IMR-90 (cell line): ENCODE measurements around the gene ZNF408. TPM values are rescaled to one million over a fixed set of nuclear protein-coding genes. Genes with fewer than 3 reads are reported as not detected.

Experiments used
- ATAC-seq: fragments of 200-7000 bp; cut with Tn5 transposase; 2 replicates; pipeline ENCODE4 v1.9.1; 2020; ENCODE audit warnings: low read depth, mild to moderate bottlenecking, moderate library complexity
- BruUV-seq: library from RNA; stranded (reverse); fragments of 400-500 nt; replicated peaks from 2 replicates; lab custom pipeline; 2021; lab: Mats Ljungman, UMichigan
- CTCF ChIA-PET: fragments of 300-600 bp; formaldehyde crosslinking; extraction: SDS; loops from one replicate; lab custom pipeline; 2021; ENCODE audit warnings: antibody characterized with exemption; lab: Yijun Ruan, JAX
- POLR2A ChIA-PET: fragments of 300-600 bp; sonication (Branson Sonifier 250); formaldehyde crosslinking; loops from one replicate; lab custom pipeline; 2022; ENCODE audit warnings: antibody characterized with exemption; ENCODE audit not compliant: unreplicated experiment; lab: Charles Lee
- DNase-seq: peaks from one replicate; pipeline ENCODE4 v3.0.0; 2013
- H2AFZ ChIP-seq: replicated peaks from 2 replicates; pipeline ENCODE3; 2013; ENCODE audit warnings: low read length, mild to moderate bottlenecking; ENCODE audit not compliant: poor library complexity
- H2AK5ac ChIP-seq: 2 replicates; pipeline ENCODE4 v1.6.1; 2013; ENCODE audit warnings: low read depth, low read length, inconsistent platforms
- H2AK9ac ChIP-seq: replicated peaks from 2 replicates; pipeline ENCODE3; 2013; ENCODE audit warnings: mild to moderate bottlenecking, low read depth, low read length, moderate library complexity; ENCODE audit not compliant: poor library complexity
- H2BK120ac ChIP-seq: 2 replicates; pipeline ENCODE4 v1.6.1; 2013; ENCODE audit warnings: low read depth, low read length, inconsistent platforms
- H2BK15ac ChIP-seq: 3 replicates; pipeline ENCODE4 v1.6.1; 2013; ENCODE audit warnings: low read depth, low read length, inconsistent platforms
- H2BK20ac ChIP-seq: 2 replicates; pipeline ENCODE4 v1.6.1; 2013; ENCODE audit warnings: low read depth, mild to moderate bottlenecking, inconsistent platforms, low read length, moderate library complexity
- H2BK5ac ChIP-seq: 2 replicates; pipeline ENCODE4 v1.6.1; 2013; ENCODE audit warnings: mild to moderate bottlenecking, low read depth, low read length, inconsistent platforms; ENCODE audit not compliant: poor library complexity, severe bottlenecking
- H3K14ac ChIP-seq: replicated peaks from 2 replicates; pipeline ENCODE4 v1.6.1; 2013; ENCODE audit warnings: low read depth, low read length, inconsistent platforms
- H3K18ac ChIP-seq: 2 replicates; pipeline ENCODE4 v1.6.1; 2013; ENCODE audit warnings: low read depth, low read length, control low read depth
- H3K23ac ChIP-seq: 2 replicates; pipeline ENCODE4 v1.6.1; 2013; ENCODE audit warnings: low read depth, low read length, inconsistent platforms
- H3K27ac ChIP-seq: 2 replicates; pipeline ENCODE4 v1.5.1; 2013; ENCODE audit warnings: mild to moderate bottlenecking, control low read depth, low read length; ENCODE audit not compliant: insufficient read depth
- H3K27me3 ChIP-seq: 2 replicates; pipeline ENCODE4 v1.6.1; 2013; ENCODE audit warnings: low read length; ENCODE audit not compliant: control insufficient read depth, insufficient read depth
- H3K36me3 ChIP-seq: 2 replicates; pipeline ENCODE4 v1.6.1; 2013; ENCODE audit warnings: low read length, mixed read lengths; ENCODE audit not compliant: control insufficient read depth, insufficient read depth
- H3K4ac ChIP-seq: 2 replicates; pipeline ENCODE4 v1.6.1; 2013; ENCODE audit warnings: low read depth, low read length, inconsistent platforms
- H3K4me1 ChIP-seq: 2 replicates; pipeline ENCODE4 v1.6.1; 2013; ENCODE audit warnings: low read length, mixed read lengths; ENCODE audit not compliant: control insufficient read depth, insufficient read depth
- H3K4me2 ChIP-seq: 2 replicates; pipeline ENCODE4 v1.6.1; 2013; ENCODE audit warnings: low read depth, mild to moderate bottlenecking, control low read depth, low read length, moderate library complexity
- H3K4me3 ChIP-seq: 2 replicates; pipeline ENCODE4 v1.5.1; 2013; ENCODE audit warnings: low read depth, mild to moderate bottlenecking, control low read depth, low read length, moderate library complexity; ENCODE audit not compliant: insufficient read depth
- H3K56ac ChIP-seq: 2 replicates; pipeline ENCODE4 v1.6.1; 2013; ENCODE audit warnings: low read length, inconsistent platforms; ENCODE audit not compliant: insufficient read depth; ENCODE audit errors: extremely low read depth
- H3K79me1 ChIP-seq, 2 experiments: 2 replicates each; pipeline ENCODE4 v1.6.1; 2013; ENCODE audit warnings: low read length in 2 of 2, inconsistent platforms in 1 of 2, low read depth in 1 of 2
- H3K9ac ChIP-seq: 2 replicates; pipeline ENCODE4 v1.6.1; 2013; ENCODE audit warnings: low read depth, low read length, control low read depth
- H3K9me1 ChIP-seq: 2 replicates; pipeline ENCODE4 v1.6.1; 2013; ENCODE audit warnings: low read length, inconsistent platforms; ENCODE audit not compliant: insufficient read depth
- H3K9me3 ChIP-seq: 2 replicates; pipeline ENCODE4 v1.6.1; 2013; ENCODE audit warnings: low read length; ENCODE audit not compliant: control insufficient read depth, insufficient read depth
- H4K20me1 ChIP-seq: 2 replicates; pipeline ENCODE4 v1.6.1; 2013; ENCODE audit warnings: low read length, inconsistent platforms; ENCODE audit not compliant: insufficient read depth
- H4K5ac ChIP-seq: 2 replicates; pipeline ENCODE4 v1.6.1; 2013; ENCODE audit warnings: mild to moderate bottlenecking, low read depth, low read length, control low read depth
- H4K8ac ChIP-seq, 2 experiments: 2 replicates each; pipeline ENCODE4 v1.6.1; 2013; ENCODE audit warnings: low read depth in 2 of 2, low read length in 2 of 2, control low read depth in 1 of 2, inconsistent platforms in 1 of 2
- H4K91ac ChIP-seq: 2 replicates; pipeline ENCODE4 v1.6.1; 2013; ENCODE audit warnings: low read depth, low read length, inconsistent platforms; ENCODE audit not compliant: insufficient read depth
- BHLHE40 ChIP-seq: fragments of 150-350 bp; IDR thresholded peaks from 2 replicates; pipeline ENCODE4 v1.6.1; 2016; ENCODE audit warnings: mild to moderate bottlenecking, low read depth, low read length
- CEBPB ChIP-seq: IDR thresholded peaks from 2 replicates; pipeline ENCODE4 v1.6.1; 2012; ENCODE audit warnings: low read depth, low read length, improper control_type of control experiment
- CHD1 ChIP-seq: IDR thresholded peaks from 2 replicates; pipeline ENCODE4 v1.6.1; 2012; ENCODE audit warnings: low read depth, low read length, improper control_type of control experiment
- MAFK ChIP-seq: IDR thresholded peaks from 2 replicates; pipeline ENCODE4 v1.6.1; 2012; ENCODE audit warnings: low read depth, low read length, improper control_type of control experiment
- NFE2L2 ChIP-seq: fragments of 150-350 bp; IDR thresholded peaks from 2 replicates; pipeline ENCODE4 v1.6.1; 2016; ENCODE audit warnings: low read depth, mild to moderate bottlenecking, low read length
- RCOR1 ChIP-seq: IDR thresholded peaks from 2 replicates; pipeline ENCODE4 v1.6.1; 2012; ENCODE audit warnings: mild to moderate bottlenecking, low read length, improper control_type of control experiment; ENCODE audit not compliant: insufficient replicate concordance
- RFX5 ChIP-seq: IDR thresholded peaks from 2 replicates; pipeline ENCODE4 v1.8.0; 2012; ENCODE audit warnings: low read depth, mild to moderate bottlenecking, low read length, moderate library complexity
- WGBS, 2 experiments: methylation state at CpG; one replicate each; pipeline versions ENCODE4 v1.1.5 to v1.1.7; 2013; ENCODE audit warnings: missing lambda C conversion rate in 2 of 2; ENCODE audit not compliant: insufficient read length in 1 of 2; ENCODE audit errors: extremely low coverage in 2 of 2; 5-methylcytosine and 5-hydroxymethylcytosine counted together
- dilution Hi-C: fragments of 300-500 bp; cut with HindIII; formaldehyde crosslinking; loops from one replicate; pipeline ENCODE4 v1.14.3; 2018; ENCODE audit warnings: low sequenced_read_pairs; ENCODE audit not compliant: unreplicated experiment
- in situ Hi-C: fragments of 300-500 bp; cut with MboI; formaldehyde crosslinking; loops from 3 replicates; pipeline ENCODE4 v1.14.3; 2019; ENCODE audit warnings: low sequenced_read_pairs, inconsistent platforms, mixed read lengths
- intact Hi-C: fragments of 100-400 bp; cut with micrococcal nuclease; formaldehyde crosslinking; loops from 2 replicates; pipeline ENCODE4 v1.10.0; 2022
- polyA plus RNA-seq, 3 experiments: library from polyadenylated mRNA; depleted of rRNA; stranded (reverse); fragments of >200 nt; gene quantifications; 2 replicates each; pipeline ENCODE4 v1.2.3, GENCODE V29; 2012; ENCODE audit warnings: low replicate concordance in 1 of 3
- total RNA-seq: library from RNA; depleted of rRNA; stranded (reverse); fragments of >200 nt; gene quantifications from 2 replicates; pipeline ENCODE4 v1.2.3, GENCODE V29; 2012
- TF ChIP-seq, protein P1 (sequence below): fragments of 150-350 bp; IDR thresholded peaks from 2 replicates; pipeline ENCODE4 v1.6.1; 2017; ENCODE audit warnings: mild to moderate bottlenecking, antibody characterized with exemption, low read length, low read depth

The ZNF408 gene
- total and polyA plus RNA-seq, 2 of the 4 experiments (the other 2 are of a cell fraction): 9.5 to 11.1 TPM

DNA sequence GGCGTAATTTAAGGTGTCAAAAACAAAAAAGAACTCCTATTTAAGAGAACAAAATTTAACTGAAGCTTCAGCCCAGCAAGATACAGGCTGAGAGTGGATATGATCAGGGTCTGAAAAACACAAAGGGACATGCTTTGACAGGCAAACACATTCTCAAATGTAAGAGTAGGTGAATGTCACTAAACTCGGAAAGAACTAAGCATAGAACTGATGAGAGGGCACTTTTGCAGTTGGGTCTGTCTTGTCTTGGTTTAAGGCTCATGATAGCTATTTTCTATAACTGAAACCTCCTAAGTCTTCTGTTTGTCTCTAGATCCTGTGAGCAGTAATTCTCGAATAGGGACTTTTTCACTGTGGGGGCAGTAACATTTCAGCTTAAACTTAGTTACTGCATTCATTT, 45.2 kb downstream of the ZNF408 start:
- in situ Hi-C loops (no loop called here), dilution Hi-C loops (no loop called here), intact Hi-C loops (loop anchor here (1.0 kb wide), 1 partner anchor 18 kb away; no protein-coding TSS in a partner anchor)
- WGBS, 2 experiments: no CpG with 5 or more reads among the region's 3 CpGs
- Histone ChIP-seq H2AFZ (no peak overlapping the region), H3K9ac (no peak overlapping the region), H4K20me1 (peaks cover 3% of the 10 kb centered on the region; the same call in 1 of the 2 replicates), H2BK15ac (no peak overlapping the region), H4K91ac (no peak overlapping the region), H3K18ac (no peak overlapping the region), H3K36me3 (peaks cover 64% of the 10 kb centered on the region), H3K23ac (no peak overlapping the region), H4K5ac (no peak overlapping the region), H3K27ac (no peak overlapping the region), H2AK5ac (no peak overlapping the region), H3K4me3 (no peak overlapping the region), H3K4me1 (peaks cover 4% of the 10 kb centered on the region), H3K4me2 (no peak overlapping the region), H3K56ac (no peak overlapping the region), H2BK5ac (no peak overlapping the region), H3K9me1 (peaks cover 4% of the 10 kb centered on the region; the same call in 1 of the 2 replicates), H2BK20ac (no peak overlapping the region), H3K9me3 (no peaks in the 10 kb centered on the region), H3K79me1 (peaks cover 0 to 3% of the 10 kb centered on the region in 2 experiments; a peak in 2 of 4 replicates), H3K14ac (no peak overlapping the region), H2BK120ac (no peak overlapping the region), H4K8ac (no peak overlapping the region), H2AK9ac (no peak overlapping the region), H3K4ac (no peak overlapping the region), H3K27me3 (no peaks in the 10 kb centered on the region)
- DNase-seq (no peak), ATAC-seq (no peak)
- no TSS peak for BruUV-seq
- CTCF ChIA-PET: no interaction called here
- POLR2A ChIA-PET: no interaction called here
- TF ChIP-seq, protein P1, sequence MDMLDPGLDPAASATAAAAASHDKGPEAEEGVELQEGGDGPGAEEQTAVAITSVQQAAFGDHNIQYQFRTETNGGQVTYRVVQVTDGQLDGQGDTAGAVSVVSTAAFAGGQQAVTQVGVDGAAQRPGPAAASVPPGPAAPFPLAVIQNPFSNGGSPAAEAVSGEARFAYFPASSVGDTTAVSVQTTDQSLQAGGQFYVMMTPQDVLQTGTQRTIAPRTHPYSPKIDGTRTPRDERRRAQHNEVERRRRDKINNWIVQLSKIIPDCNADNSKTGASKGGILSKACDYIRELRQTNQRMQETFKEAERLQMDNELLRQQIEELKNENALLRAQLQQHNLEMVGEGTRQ: no peak
- TF ChIP-seq CEBPB (no peak), RCOR1 (no peak), RFX5 (no peak), MAFK (no peak), BHLHE40 (no peak), NFE2L2 (no peak), CHD1 (no peak)
